ENCODE measurements around the gene FCSK. TPM values are rescaled to one million over a fixed set of nuclear protein-coding genes. Genes with fewer than 3 reads are reported as not detected.

FCSK gene
- polyA plus RNA-seq, 1 donor from 2014 or later = 10.7 TPM

DNA sequence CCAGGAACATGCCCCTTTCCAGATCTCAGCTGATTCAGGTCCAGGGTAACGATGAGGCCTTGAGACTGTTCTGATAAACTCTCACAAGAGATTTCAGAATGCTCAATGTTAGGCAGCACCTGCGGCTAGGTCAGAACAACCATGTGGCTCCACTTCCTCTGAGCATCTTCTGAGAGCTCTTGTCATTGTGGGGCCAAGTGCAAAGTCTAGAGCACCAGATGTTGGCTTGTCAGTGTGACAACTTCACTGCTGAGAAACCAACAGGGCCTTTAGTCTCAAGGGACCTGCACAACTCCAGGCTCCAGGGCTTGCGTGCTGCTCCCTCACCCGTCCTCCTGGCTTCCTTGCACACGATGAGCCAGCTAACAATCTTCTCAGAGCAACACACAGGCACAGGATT is 29.0 kb downstream of the FCSK start:
- H3K36me3 ChIP-seq (ENCODE audit: insufficient read depth, low read length) = peaks cover 6% of the 10 kb centered on the region
- H3F3A ChIP-seq (ENCODE audit: insufficient read depth, low read length, poor library complexity, severe bottlenecking) = no peaks in the 10 kb centered on the region
- no peaks in the 10 kb centered on the region for H4K20me1 ChIP-seq (ENCODE audit: insufficient read depth)
- no peak overlapping the region for H3K27ac ChIP-seq (ENCODE audit: low read length)
- TF ChIP-seq RAD21 (conservative IDR thresholded peaks at IDR 0.05) (no peak), EZH2 (IDR thresholded peaks at IDR 0.05; ENCODE audit: borderline replicate concordance, insufficient read depth, low read length, poor library complexity, severe bottlenecking) (no peak), MXI1 (conservative IDR thresholded peaks at IDR 0.05; ENCODE audit: poor library complexity, severe bottlenecking) (no peak), SMC3 (conservative IDR thresholded peaks at IDR 0.05; ENCODE audit: poor library complexity) (no peak), EP300 (conservative IDR thresholded peaks at IDR 0.05; ENCODE audit: poor library complexity, severe bottlenecking) (no peak)
- TF ChIP-seq, protein P1, sequence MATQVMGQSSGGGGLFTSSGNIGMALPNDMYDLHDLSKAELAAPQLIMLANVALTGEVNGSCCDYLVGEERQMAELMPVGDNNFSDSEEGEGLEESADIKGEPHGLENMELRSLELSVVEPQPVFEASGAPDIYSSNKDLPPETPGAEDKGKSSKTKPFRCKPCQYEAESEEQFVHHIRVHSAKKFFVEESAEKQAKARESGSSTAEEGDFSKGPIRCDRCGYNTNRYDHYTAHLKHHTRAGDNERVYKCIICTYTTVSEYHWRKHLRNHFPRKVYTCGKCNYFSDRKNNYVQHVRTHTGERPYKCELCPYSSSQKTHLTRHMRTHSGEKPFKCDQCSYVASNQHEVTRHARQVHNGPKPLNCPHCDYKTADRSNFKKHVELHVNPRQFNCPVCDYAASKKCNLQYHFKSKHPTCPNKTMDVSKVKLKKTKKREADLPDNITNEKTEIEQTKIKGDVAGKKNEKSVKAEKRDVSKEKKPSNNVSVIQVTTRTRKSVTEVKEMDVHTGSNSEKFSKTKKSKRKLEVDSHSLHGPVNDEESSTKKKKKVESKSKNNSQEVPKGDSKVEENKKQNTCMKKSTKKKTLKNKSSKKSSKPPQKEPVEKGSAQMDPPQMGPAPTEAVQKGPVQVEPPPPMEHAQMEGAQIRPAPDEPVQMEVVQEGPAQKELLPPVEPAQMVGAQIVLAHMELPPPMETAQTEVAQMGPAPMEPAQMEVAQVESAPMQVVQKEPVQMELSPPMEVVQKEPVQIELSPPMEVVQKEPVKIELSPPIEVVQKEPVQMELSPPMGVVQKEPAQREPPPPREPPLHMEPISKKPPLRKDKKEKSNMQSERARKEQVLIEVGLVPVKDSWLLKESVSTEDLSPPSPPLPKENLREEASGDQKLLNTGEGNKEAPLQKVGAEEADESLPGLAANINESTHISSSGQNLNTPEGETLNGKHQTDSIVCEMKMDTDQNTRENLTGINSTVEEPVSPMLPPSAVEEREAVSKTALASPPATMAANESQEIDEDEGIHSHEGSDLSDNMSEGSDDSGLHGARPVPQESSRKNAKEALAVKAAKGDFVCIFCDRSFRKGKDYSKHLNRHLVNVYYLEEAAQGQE (IDR thresholded peaks at IDR 0.05; ENCODE audit: borderline replicate concordance) = no peak
- TF ChIP-seq, protein P2, sequence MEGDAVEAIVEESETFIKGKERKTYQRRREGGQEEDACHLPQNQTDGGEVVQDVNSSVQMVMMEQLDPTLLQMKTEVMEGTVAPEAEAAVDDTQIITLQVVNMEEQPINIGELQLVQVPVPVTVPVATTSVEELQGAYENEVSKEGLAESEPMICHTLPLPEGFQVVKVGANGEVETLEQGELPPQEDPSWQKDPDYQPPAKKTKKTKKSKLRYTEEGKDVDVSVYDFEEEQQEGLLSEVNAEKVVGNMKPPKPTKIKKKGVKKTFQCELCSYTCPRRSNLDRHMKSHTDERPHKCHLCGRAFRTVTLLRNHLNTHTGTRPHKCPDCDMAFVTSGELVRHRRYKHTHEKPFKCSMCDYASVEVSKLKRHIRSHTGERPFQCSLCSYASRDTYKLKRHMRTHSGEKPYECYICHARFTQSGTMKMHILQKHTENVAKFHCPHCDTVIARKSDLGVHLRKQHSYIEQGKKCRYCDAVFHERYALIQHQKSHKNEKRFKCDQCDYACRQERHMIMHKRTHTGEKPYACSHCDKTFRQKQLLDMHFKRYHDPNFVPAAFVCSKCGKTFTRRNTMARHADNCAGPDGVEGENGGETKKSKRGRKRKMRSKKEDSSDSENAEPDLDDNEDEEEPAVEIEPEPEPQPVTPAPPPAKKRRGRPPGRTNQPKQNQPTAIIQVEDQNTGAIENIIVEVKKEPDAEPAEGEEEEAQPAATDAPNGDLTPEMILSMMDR (IDR thresholded peaks at IDR 0.05; ENCODE audit: poor library complexity, severe bottlenecking) = no peak
- H3K27me3 ChIP-seq (ENCODE audit: insufficient read depth, low read depth, low read length) = no peaks in the 10 kb centered on the region
- H2AFZ ChIP-seq (ENCODE audit: low read depth, low read length) = no peak overlapping the region
- H3K4me2 ChIP-seq (ENCODE audit: low read length) = no peak overlapping the region
- H3K9me3 ChIP-seq (ENCODE audit: low read length) = no peaks in the 10 kb centered on the region
- H3K9me2 ChIP-seq (ENCODE audit: insufficient read depth, low read length) = no peaks in the 10 kb centered on the region
- no peak overlapping the region for H3K4me3 ChIP-seq (ENCODE audit: low read length)
- no peaks in the 10 kb centered on the region for H3K79me2 ChIP-seq (replicated peaks; ENCODE audit: insufficient read depth, low read length)
- no peak overlapping the region for H3K9ac ChIP-seq (ENCODE audit: low read length)

DNA sequence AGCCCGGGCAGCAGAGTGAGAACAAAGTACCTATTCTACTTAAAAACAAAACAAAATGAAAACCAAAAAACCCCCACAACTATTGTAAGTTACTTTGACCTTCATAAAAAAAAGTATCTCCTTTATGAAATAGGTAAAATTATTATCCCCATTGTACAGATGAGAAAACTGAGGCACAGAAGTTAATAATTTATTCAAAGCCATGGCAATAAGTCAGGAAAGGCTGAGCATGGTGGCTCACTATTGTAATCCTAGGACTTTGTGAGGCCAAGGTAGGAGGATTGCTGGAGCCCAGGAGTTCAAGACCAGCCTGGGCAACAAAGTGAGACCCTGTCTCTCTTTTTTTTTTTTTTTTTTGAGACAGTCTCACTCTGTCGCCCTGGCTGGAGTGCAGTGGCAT is 30.5 kb downstream of the FCSK start:
- Histone ChIP-seq H3K9me3 (ENCODE audit: low read length) (no peaks in the 10 kb centered on the region), H4K20me1 (ENCODE audit: insufficient read depth) (no peaks in the 10 kb centered on the region), H3F3A (ENCODE audit: insufficient read depth, low read length, poor library complexity, severe bottlenecking) (no peaks in the 10 kb centered on the region), H3K79me2 (replicated peaks; ENCODE audit: insufficient read depth, low read length) (no peaks in the 10 kb centered on the region), H3K9me2 (ENCODE audit: insufficient read depth, low read length) (no peaks in the 10 kb centered on the region), H3K4me2 (ENCODE audit: low read length) (no peak overlapping the region), H3K9ac (ENCODE audit: low read length) (no peak overlapping the region), H3K27ac (ENCODE audit: low read length) (no peak overlapping the region), H2AFZ (ENCODE audit: low read depth, low read length) (no peak overlapping the region), H3K27me3 (ENCODE audit: insufficient read depth, low read depth, low read length) (no peaks in the 10 kb centered on the region), H3K4me3 (ENCODE audit: low read length) (no peak overlapping the region), H3K36me3 (ENCODE audit: insufficient read depth, low read length) (peaks cover 6% of the 10 kb centered on the region)
- no peak for TF ChIP-seq RAD21 (conservative IDR thresholded peaks at IDR 0.05)
- TF ChIP-seq TAF1 (IDR thresholded peaks at IDR 0.05; ENCODE audit: low read depth) = no peak
- no peak for TF ChIP-seq MXI1 (conservative IDR thresholded peaks at IDR 0.05; ENCODE audit: poor library complexity, severe bottlenecking)

DNA sequence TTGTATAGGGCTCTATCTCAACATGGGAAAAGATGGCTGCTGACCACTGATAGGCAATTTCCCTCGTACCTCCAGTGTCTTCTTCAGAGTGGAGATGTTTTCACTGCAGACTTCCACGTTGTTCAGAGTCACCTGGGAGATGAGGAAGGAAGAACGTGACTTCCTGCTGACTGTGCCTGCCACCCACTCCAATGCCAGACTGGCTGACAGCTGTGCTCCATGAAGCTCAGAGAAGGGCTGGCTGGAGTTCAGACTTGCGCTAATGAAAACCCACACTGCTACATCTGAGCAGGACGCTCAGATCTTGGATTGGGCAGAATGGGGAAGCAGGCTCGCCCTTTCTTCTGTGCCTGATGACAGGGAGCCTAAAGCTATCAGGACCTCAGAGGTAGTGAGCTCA is 35.9 kb downstream of the FCSK start:
- no peaks in the 10 kb centered on the region for H3K36me3 ChIP-seq (ENCODE audit: insufficient read depth, low read length)
- H3F3A ChIP-seq (ENCODE audit: insufficient read depth, low read length, poor library complexity, severe bottlenecking) = no peaks in the 10 kb centered on the region
- H2AFZ ChIP-seq (ENCODE audit: low read depth, low read length) = no peak overlapping the region
- no peak for TF ChIP-seq MXI1 (conservative IDR thresholded peaks at IDR 0.05; ENCODE audit: poor library complexity, severe bottlenecking)
- H3K4me2 ChIP-seq (ENCODE audit: low read length) = no peak overlapping the region
- H3K27me3 ChIP-seq (ENCODE audit: insufficient read depth, low read depth, low read length) = no peaks in the 10 kb centered on the region
- H3K4me3 ChIP-seq (ENCODE audit: low read length) = no peak overlapping the region
- no peaks in the 10 kb centered on the region for H3K9me2 ChIP-seq (ENCODE audit: insufficient read depth, low read length)
- H3K9me3 ChIP-seq (ENCODE audit: low read length) = no peaks in the 10 kb centered on the region
- H3K27ac ChIP-seq (ENCODE audit: low read length) = no peak overlapping the region
- H3K79me2 ChIP-seq (replicated peaks; ENCODE audit: insufficient read depth, low read length) = no peaks in the 10 kb centered on the region
- H3K9ac ChIP-seq (ENCODE audit: low read length) = no peak overlapping the region
- no peaks in the 10 kb centered on the region for H4K20me1 ChIP-seq (ENCODE audit: insufficient read depth)
